Measurements from ENCODE around the gene REST. TPM values are rescaled to one million over a fixed set of nuclear protein-coding genes. Genes with fewer than 3 reads are reported as not detected.

The REST gene, protein sequence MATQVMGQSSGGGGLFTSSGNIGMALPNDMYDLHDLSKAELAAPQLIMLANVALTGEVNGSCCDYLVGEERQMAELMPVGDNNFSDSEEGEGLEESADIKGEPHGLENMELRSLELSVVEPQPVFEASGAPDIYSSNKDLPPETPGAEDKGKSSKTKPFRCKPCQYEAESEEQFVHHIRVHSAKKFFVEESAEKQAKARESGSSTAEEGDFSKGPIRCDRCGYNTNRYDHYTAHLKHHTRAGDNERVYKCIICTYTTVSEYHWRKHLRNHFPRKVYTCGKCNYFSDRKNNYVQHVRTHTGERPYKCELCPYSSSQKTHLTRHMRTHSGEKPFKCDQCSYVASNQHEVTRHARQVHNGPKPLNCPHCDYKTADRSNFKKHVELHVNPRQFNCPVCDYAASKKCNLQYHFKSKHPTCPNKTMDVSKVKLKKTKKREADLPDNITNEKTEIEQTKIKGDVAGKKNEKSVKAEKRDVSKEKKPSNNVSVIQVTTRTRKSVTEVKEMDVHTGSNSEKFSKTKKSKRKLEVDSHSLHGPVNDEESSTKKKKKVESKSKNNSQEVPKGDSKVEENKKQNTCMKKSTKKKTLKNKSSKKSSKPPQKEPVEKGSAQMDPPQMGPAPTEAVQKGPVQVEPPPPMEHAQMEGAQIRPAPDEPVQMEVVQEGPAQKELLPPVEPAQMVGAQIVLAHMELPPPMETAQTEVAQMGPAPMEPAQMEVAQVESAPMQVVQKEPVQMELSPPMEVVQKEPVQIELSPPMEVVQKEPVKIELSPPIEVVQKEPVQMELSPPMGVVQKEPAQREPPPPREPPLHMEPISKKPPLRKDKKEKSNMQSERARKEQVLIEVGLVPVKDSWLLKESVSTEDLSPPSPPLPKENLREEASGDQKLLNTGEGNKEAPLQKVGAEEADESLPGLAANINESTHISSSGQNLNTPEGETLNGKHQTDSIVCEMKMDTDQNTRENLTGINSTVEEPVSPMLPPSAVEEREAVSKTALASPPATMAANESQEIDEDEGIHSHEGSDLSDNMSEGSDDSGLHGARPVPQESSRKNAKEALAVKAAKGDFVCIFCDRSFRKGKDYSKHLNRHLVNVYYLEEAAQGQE
- total RNA-seq = 10 to 100 TPM; 59.7 to 60.6 TPM

DNA sequence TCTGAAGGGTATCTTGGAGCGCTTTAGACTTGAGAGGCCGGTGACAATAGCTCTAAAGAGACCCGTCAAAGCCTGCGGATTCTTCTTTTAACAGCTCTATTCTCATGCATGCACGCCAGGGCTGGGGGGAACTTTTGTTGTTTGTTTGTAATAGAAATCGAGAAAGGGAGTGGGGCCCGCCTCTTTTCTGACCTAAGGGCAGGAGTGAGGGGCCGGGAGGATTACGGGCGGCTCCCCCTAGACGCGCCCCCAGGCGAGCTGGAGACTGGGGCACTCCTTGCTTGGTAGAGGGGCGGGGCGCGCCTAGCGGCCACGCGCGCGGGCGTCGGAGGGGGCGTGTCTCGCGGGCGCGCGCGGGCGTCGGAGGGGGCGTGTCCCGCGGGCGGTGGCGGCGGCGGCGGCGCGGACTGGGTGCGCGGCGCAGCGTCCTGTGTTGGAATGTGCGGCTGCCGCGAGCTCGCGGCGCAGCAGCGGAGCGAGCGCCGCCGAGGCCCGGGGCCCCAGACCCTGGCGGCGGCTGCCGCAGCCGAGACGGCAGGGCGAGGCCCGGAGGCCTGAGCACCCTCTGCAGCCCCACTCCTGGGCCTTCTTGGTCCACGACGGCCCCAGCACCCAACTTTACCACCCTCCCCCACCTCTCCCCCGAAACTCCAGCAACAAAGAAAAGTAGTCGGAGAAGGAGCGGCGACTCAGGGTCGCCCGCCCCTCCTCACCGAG lies at the start of gene REST:
Gene REST (plus strand): TSS at position 412 of the 717 bp plus-strand sequence. CDS start 2,739 bp downstream, outside the sequence.
- peaks cover 45% of the 10 kb centered on the region for H3K4me1 Mint-ChIP-seq (ENCODE audit: low read depth)
- H3K4me3 Mint-ChIP-seq = peak within 1 kb of the TSS; percentile 86 to 98
- H3K36me3 Mint-ChIP-seq (ENCODE audit: insufficient read depth in 2 of 2) = peaks cover 10 to 11% of the 10 kb centered on the region in 2 donors
- H3K27me3 Mint-ChIP-seq (ENCODE audit: low read depth) = peaks cover 7% of the 10 kb centered on the region
- peak; percentile 83 to 87 for DNase-seq
- peak within 1 kb of the TSS; percentile 87 for H3K27ac Mint-ChIP-seq
- H3K9me3 Mint-ChIP-seq = no peaks in the 10 kb centered on the region
- ATAC-seq (replicated peaks in 1 of 2) = peak; percentile 69 to 73

DNA sequence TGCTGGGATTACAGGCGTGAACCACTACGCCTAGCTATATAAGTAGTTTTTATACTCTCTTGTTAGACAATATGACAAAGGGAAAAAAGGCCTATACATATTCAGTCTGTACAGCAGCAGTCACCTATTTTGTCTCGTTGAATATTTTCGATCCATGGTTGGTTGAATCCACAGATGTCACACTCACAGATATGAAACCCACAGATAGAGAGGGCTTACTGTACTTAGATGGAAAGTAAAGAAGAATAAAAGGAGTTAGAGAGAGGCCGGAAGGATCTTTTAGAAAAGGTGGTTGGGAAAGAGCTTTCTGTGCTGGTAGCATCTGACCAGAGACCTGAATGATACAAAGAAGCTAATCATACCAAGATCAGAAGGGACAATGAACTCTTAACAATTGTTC lies 47.9 kb upstream of the REST start:
- Mint-ChIP-seq H3K27me3 (ENCODE audit: low read depth) (peaks cover 9% of the 10 kb centered on the region), H3K36me3 (ENCODE audit: insufficient read depth in 2 of 2) (no peaks in the 10 kb centered on the region), H3K9me3 (no peaks in the 10 kb centered on the region), H3K27ac (no peak overlapping the region), H3K4me1 (ENCODE audit: low read depth) (peaks cover 15% of the 10 kb centered on the region), H3K4me3 (no peak overlapping the region)
- ATAC-seq (replicated peaks in 1 of 2) (no peak), DNase-seq (no peak)

DNA sequence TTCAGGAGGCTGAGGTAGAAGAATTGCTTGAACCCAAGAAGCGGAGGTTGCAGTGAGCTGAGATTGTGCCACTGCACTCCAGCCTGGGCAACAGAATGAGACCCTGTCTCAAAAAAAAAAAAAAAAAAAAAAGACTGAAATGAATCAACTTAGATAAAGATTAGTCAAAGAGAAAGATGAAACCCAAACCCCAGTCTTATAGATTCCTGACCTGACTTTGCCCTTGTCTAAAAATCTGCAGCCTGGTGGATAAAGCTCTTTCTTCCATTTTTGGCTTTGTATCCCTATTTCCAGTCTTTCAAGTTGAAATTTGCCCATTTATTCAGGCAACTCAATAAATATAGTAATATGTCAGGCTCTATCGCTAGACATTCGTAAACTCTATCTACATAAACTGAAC lies 46.9 kb upstream of the REST start:
- Mint-ChIP-seq H3K4me3 (no peak overlapping the region), H3K27ac (no peak overlapping the region), H3K9me3 (no peaks in the 10 kb centered on the region), H3K27me3 (ENCODE audit: low read depth) (peaks cover 9% of the 10 kb centered on the region), H3K36me3 (ENCODE audit: insufficient read depth in 2 of 2) (no peaks in the 10 kb centered on the region), H3K4me1 (ENCODE audit: low read depth) (peaks cover 15% of the 10 kb centered on the region)
- DNase-seq (no peak), ATAC-seq (replicated peaks in 1 of 2) (peak; percentile 67 to 73)

DNA sequence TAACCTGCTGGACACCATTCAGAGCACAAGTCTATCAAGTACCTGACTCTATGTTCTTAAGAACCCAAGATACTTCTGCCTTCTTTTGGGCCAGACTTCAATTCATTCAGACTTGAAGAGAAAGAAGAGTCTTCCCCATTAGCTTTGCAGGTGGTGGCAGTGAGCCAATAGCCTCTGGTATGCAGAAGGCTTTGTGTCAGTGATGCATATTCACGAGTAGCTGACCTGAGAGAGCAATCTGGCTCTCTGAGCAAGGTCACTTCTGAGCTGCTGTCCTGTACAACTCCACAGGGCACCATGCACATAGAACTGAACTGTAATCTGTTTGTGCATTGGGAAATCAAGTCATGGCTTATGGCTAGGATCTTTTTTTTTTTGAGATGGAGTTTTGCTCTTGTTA lies 46.3 kb upstream of the REST start:
- Mint-ChIP-seq H3K4me3 (no peak overlapping the region), H3K9me3 (no peaks in the 10 kb centered on the region), H3K27me3 (ENCODE audit: low read depth) (peaks cover 9% of the 10 kb centered on the region), H3K4me1 (ENCODE audit: low read depth) (peaks cover 15% of the 10 kb centered on the region), H3K36me3 (ENCODE audit: insufficient read depth in 2 of 2) (no peaks in the 10 kb centered on the region), H3K27ac (no peak overlapping the region)
- no peak for DNase-seq
- no peak for ATAC-seq (replicated peaks in 1 of 2)

DNA sequence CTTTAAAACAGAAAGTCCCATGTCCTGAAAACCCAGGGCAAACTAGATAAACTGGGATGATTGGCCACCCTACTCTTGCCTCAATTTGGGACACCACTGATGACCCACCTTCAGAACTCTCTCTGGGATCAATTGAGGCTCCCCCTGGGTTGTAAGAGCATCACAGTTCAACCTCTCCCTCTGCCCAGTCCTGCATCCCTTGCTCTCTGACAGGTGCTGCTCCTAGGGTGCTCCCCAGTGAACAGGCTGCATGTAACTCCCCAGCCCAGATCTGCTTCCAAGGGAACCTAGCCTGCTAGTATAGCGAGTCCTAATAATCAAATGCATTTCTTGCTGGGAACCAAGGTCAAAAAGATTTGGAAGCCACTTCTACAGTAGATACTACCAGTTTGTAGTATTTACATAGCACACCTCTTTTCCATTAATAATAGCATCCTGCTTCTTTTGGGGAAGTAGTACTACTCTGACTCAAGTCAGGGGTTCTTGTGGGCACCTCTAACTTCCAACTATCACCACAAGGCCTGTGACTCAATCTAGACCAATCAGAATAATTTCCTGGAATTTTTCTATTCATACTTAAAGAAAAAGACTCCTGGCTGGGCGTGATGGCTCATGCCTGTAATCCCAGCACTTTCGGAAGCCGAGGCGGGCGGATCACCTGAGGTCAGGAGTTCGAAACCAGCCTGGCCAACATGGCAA lies 44.1 kb upstream of the REST start:
- peak in 1 of 2 donors; percentile 4 for DNase-seq
- Mint-ChIP-seq H3K4me1 (ENCODE audit: low read depth) (peaks cover 15% of the 10 kb centered on the region), H3K27ac (no peak overlapping the region), H3K4me3 (no peak overlapping the region), H3K27me3 (ENCODE audit: low read depth) (peaks cover 9% of the 10 kb centered on the region), H3K36me3 (ENCODE audit: insufficient read depth in 2 of 2) (no peaks in the 10 kb centered on the region), H3K9me3 (no peaks in the 10 kb centered on the region)
- ATAC-seq (replicated peaks in 1 of 2) = peak; percentile 65 to 70

DNA sequence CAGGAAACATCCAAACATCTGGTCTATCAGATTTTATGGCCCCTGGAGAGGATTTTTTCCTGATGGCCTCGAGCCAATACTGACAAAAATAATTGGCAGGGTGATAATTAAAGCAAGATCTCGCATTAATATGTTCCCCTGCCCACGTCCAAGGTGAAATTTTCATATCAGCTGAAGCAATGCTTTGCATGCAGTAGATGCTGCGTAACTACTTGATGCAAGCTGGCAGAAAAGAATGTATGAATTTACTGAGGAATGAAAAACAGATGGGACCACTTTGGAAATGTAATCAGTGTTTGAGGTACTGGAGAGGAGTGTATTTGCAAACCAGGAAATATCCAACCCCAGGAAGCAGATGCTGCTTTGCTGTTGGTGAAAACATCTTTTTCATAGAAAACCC lies 36.8 kb upstream of the REST start:
- H3K27me3 Mint-ChIP-seq (ENCODE audit: low read depth) = no peaks in the 10 kb centered on the region

DNA sequence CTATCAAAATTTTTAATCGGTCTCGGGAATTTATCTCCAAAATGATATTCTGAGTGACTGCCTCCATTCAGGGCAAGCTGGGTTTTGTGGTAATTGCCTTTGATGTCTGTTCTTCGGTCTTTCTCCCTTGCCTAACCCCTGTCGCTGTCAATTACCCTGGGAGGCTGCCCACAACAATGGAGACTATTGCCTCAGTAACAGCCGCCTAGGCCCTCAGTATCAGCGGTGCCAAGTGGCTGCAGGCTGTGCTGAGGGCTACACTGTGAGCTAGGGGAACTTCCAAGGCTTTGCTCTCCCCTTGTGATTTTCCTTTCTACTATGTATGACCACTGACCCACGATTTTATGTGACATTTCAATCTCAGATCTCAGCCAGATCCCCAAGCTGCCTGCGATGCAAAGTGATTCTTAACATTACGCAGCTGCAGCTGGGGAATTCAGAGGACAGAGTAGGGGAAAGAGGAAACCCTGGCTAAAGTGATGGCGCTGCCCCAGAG lies 36.3 kb upstream of the REST start:
- Mint-ChIP-seq H3K27ac (no peak overlapping the region), H3K4me1 (ENCODE audit: low read depth) (peaks cover 6% of the 10 kb centered on the region), H3K27me3 (ENCODE audit: low read depth) (no peaks in the 10 kb centered on the region), H3K9me3 (no peaks in the 10 kb centered on the region), H3K4me3 (peak overlapping the region in 1 of 2 donors; percentile 31), H3K36me3 (ENCODE audit: insufficient read depth in 2 of 2) (no peaks in the 10 kb centered on the region)
- DNase-seq (no peak), ATAC-seq (replicated peaks in 1 of 2) (peak in 1 of 2 donors; percentile 50)

More for the DNA sequence above, 36.8 kb upstream of the REST start:
- Mint-ChIP-seq H3K4me1 (ENCODE audit: low read depth) (peaks cover 6% of the 10 kb centered on the region), H3K4me3 (no peak overlapping the region), H3K36me3 (ENCODE audit: insufficient read depth in 2 of 2) (no peaks in the 10 kb centered on the region), H3K27ac (no peak overlapping the region), H3K9me3 (no peaks in the 10 kb centered on the region)
- DNase-seq (no peak), ATAC-seq (replicated peaks in 1 of 2) (no peak)

DNA sequence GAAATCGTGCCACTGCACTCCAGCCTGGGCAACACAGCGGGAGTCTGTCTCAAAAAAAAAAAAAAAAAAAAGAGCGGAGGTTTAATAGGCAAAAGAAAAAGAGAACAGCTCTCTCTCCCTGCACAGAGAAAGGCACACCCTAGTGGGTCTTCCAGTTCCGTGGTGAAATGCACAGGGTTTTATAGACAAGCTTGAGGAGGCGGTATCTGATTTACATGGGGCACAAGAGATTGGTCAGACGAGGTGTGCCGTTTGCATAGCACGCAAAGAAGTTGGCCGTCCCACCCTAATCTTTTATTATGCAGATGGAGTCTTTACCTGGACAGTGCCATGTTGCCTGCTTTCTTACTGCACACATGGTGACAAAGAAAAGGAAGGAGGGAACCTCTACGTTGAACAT lies 33.5 kb upstream of the REST start:
- peaks cover 6% of the 10 kb centered on the region for H3K4me1 Mint-ChIP-seq (ENCODE audit: low read depth)
- H3K27me3 Mint-ChIP-seq (ENCODE audit: low read depth) = no peaks in the 10 kb centered on the region
- H3K27ac Mint-ChIP-seq = no peak overlapping the region
- H3K36me3 Mint-ChIP-seq (ENCODE audit: insufficient read depth in 2 of 2) = no peaks in the 10 kb centered on the region
- DNase-seq (no peak), ATAC-seq (replicated peaks in 1 of 2) (no peak)
- no peaks in the 10 kb centered on the region for H3K9me3 Mint-ChIP-seq
- no peak overlapping the region for H3K4me3 Mint-ChIP-seq

DNA sequence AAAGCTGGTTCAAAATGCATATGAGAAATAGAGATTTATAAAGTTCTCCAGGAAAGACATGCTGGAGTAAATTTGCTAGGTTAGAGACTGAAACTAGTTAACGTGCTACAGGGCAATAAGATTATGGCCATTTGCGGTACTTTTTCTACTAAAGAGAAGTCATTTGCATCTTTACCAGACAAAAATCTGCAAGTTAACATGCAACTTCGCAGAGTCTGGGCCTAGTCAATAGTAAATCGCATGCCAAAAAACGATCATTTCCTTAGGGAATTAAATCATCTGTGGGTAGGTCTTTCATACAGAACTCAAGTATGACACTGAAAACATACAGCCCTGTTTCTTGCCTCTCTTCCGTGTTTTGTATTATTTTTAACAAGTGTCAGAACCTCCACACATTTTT lies 32.8 kb upstream of the REST start:
- H3K9me3 Mint-ChIP-seq = no peaks in the 10 kb centered on the region
- no peaks in the 10 kb centered on the region for H3K36me3 Mint-ChIP-seq (ENCODE audit: insufficient read depth in 2 of 2)
- H3K4me1 Mint-ChIP-seq (ENCODE audit: low read depth) = peaks cover 9% of the 10 kb centered on the region
- no peak overlapping the region for H3K27ac Mint-ChIP-seq
- no peaks in the 10 kb centered on the region for H3K27me3 Mint-ChIP-seq (ENCODE audit: low read depth)
- no peak overlapping the region for H3K4me3 Mint-ChIP-seq
- DNase-seq = no peak
- ATAC-seq (replicated peaks in 1 of 2) = no peak

DNA sequence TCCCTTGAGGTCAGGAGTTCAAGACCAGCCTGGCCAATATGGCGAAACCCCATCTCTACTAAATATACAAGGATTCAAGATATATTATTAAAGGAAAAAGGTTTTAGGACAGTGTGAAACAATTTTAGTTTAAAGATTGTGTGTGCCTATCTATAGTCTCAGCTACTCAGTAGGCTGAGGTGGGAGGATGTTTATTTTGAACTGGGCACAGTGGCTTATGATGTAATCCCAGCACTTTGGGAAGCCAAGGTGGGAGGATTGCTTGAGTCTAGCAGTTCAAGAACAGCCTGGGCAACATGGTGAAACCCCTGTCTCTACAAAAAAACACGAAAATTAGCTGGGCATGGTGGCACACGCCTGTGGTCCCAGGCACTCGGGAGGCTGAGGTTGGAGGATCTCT lies 31.4 kb upstream of the REST start:
- Mint-ChIP-seq H3K4me1 (ENCODE audit: low read depth) (peaks cover 10% of the 10 kb centered on the region), H3K36me3 (ENCODE audit: insufficient read depth in 2 of 2) (no peaks in the 10 kb centered on the region), H3K4me3 (no peak overlapping the region), H3K9me3 (no peaks in the 10 kb centered on the region), H3K27ac (no peak overlapping the region), H3K27me3 (ENCODE audit: low read depth) (no peaks in the 10 kb centered on the region)
- DNase-seq (no peak), ATAC-seq (replicated peaks in 1 of 2) (no peak)

DNA sequence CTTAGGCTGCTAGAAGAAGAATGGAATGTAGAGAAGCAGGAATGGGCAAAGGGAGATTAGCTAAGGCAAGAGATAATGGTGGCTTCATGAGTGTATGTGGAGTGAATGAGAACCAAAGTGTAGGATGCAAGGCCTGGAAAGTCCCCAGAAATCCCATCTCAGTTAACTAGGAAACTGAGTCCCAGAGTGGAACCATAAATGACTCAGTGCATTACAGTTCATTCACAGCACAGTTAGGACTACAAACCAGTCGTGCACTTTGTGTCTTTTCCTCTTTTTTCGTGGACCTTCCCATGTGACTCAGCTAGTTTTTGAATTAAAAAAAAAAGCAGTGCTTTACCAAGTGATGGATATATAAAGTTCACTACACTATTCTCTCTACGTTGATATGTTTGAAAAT lies 27.7 kb upstream of the REST start:
- ATAC-seq (replicated peaks in 1 of 2) = no peak
- H3K4me3 Mint-ChIP-seq = no peak overlapping the region
- H3K9me3 Mint-ChIP-seq = no peaks in the 10 kb centered on the region
- no peaks in the 10 kb centered on the region for H3K27me3 Mint-ChIP-seq (ENCODE audit: low read depth)
- DNase-seq = no peak
- H3K36me3 Mint-ChIP-seq (ENCODE audit: insufficient read depth in 2 of 2) = no peaks in the 10 kb centered on the region
- no peak overlapping the region for H3K27ac Mint-ChIP-seq
- H3K4me1 Mint-ChIP-seq (ENCODE audit: low read depth) = peaks cover 5% of the 10 kb centered on the region

DNA sequence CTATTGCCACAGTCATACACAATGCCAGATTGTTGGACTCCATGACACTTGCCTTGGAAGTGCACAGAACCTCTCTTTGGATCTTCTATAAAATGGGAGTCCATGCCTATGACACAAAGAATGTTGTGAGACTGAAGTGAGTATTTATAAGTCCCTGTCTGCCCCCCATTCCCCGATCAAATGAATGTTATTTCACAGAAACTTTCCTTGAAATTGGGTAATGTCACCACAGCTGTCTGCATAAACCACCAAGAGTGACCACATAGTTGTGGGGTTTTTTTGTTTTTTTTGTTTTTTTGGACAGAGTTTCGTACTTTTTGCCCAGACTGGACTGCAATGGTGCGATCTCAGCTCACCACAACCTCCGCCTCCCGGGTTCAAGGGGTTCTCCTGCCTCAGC lies 27.1 kb upstream of the REST start:
- ATAC-seq (replicated peaks in 1 of 2) = no peak
- H3K9me3 Mint-ChIP-seq = no peaks in the 10 kb centered on the region
- no peaks in the 10 kb centered on the region for H3K36me3 Mint-ChIP-seq (ENCODE audit: insufficient read depth in 2 of 2)
- DNase-seq = no peak
- H3K4me1 Mint-ChIP-seq (ENCODE audit: low read depth) = peaks cover 5% of the 10 kb centered on the region
- H3K27me3 Mint-ChIP-seq (ENCODE audit: low read depth) = peaks cover 1% of the 10 kb centered on the region
- no peak overlapping the region for H3K4me3 Mint-ChIP-seq
- no peak overlapping the region for H3K27ac Mint-ChIP-seq

Data from activated T-cell treated with anti-CD3 and anti-CD28 coated beads, Interleukin-2, amount 50 U/mL, for 72 hours (primary cell).